Chondrocyte (in vitro differentiated cells): ENCODE data around the gene PXN. TPM values are rescaled to one million over a fixed set of nuclear protein-coding genes. Genes with fewer than 3 reads are reported as not detected.
"Not testable (repeated sequence)": the region's sequence is repeated elsewhere in the genome, so short reads cannot be mapped to it uniquely, and the experiment has no call there.

Experiments used
- DNase-seq: peaks from one replicate; pipeline ENCODE4 v3.0.0; 2021; ENCODE audit warnings: mixed read lengths, low spot score
- H3K27ac Mint-ChIP-seq: one replicate; pipeline ENCODE4 v1.8.0; 2021; ENCODE audit warnings: mild to moderate bottlenecking, moderate library complexity, mixed read lengths; ENCODE audit not compliant: unreplicated experiment
- H3K27me3 Mint-ChIP-seq: 2 replicates; pipeline ENCODE4 v1.8.0; 2021; ENCODE audit warnings: low read depth, mixed read lengths
- H3K36me3 Mint-ChIP-seq: 2 replicates; pipeline ENCODE4 v1.8.0; 2021; ENCODE audit warnings: low read depth, mixed read lengths
- H3K4me1 Mint-ChIP-seq: 2 replicates; pipeline ENCODE4 v1.8.0; 2021; ENCODE audit warnings: low read depth, mild to moderate bottlenecking, mixed read lengths
- H3K4me3 Mint-ChIP-seq: one replicate; pipeline ENCODE4 v1.8.0; 2021; ENCODE audit warnings: mild to moderate bottlenecking, moderate library complexity, mixed read lengths; ENCODE audit not compliant: unreplicated experiment
- H3K9me3 Mint-ChIP-seq: 2 replicates; pipeline ENCODE4 v1.8.0; 2021; ENCODE audit warnings: low read depth, mixed read lengths
- CTCF ChIP-seq: fragments of 200-600 bp; sonication (generic); IDR thresholded peaks from 2 replicates; pipeline ENCODE4 v1.5.0; 2021; ENCODE audit warnings: antibody characterized with exemption, mild to moderate bottlenecking, moderate library complexity
- total RNA-seq: library from RNA; stranded (reverse); gene quantifications from 3 replicates; pipeline ENCODE4 v1.2.1, GENCODE V29; 2021

The PXN gene
- total RNA-seq, 1 donor from 2014 or later, result 70.5 TPM

GRCh38 chr12:120257041-120257821 lies 8.3 kb downstream of the PXN start:
- Mint-ChIP-seq H3K4me1 (peaks cover 71% of the 10 kb centered on the region), H3K27me3 (no peaks in the 10 kb centered on the region)

GRCh38 chr12:120254809-120255208 lies 10.7 kb downstream of the PXN start:
- H3K4me1 Mint-ChIP-seq, result peaks cover 67% of the 10 kb centered on the region
- H3K36me3 Mint-ChIP-seq, result peaks cover 7% of the 10 kb centered on the region
- no peak overlapping the region for H3K4me3 Mint-ChIP-seq
- peak overlapping the region; percentile 49 for H3K27ac Mint-ChIP-seq
- no peaks in the 10 kb centered on the region for H3K27me3 Mint-ChIP-seq
- no peaks in the 10 kb centered on the region for H3K9me3 Mint-ChIP-seq
- no peak for TF ChIP-seq CTCF
- DNase-seq, result no peak

More at GRCh38 chr12:120257041-120257821, 8.3 kb downstream of the PXN start:
- Mint-ChIP-seq H3K9me3 (no peaks in the 10 kb centered on the region), H3K27ac (peak overlapping the region; percentile 93), H3K36me3 (peaks cover 5% of the 10 kb centered on the region), H3K4me3 (peak overlapping the region; percentile 23)
- no peak for DNase-seq
- peak; percentile 48 for TF ChIP-seq CTCF

GRCh38 chr12:120253313-120253712 lies 12.2 kb downstream of the PXN start:
- H3K27me3 Mint-ChIP-seq, H3K36me3 Mint-ChIP-seq, DNase-seq, H3K9me3 Mint-ChIP-seq, H3K4me3 Mint-ChIP-seq: not testable (repeated sequence)
- Mint-ChIP-seq H3K4me1 (peaks cover 69% of the 10 kb centered on the region), H3K27ac (peak overlapping the region; percentile 32)

GRCh38 chr12:120252071-120252906 lies 13.2 kb downstream of the PXN start:
- no peak for TF ChIP-seq CTCF
- H3K27ac Mint-ChIP-seq, result peak overlapping the region; percentile 3
- no peak overlapping the region for H3K4me3 Mint-ChIP-seq
- peaks cover 7% of the 10 kb centered on the region for H3K36me3 Mint-ChIP-seq
- no peaks in the 10 kb centered on the region for H3K27me3 Mint-ChIP-seq
- no peaks in the 10 kb centered on the region for H3K9me3 Mint-ChIP-seq
- H3K4me1 Mint-ChIP-seq, result peaks cover 69% of the 10 kb centered on the region
- DNase-seq, result no peak

GRCh38 chr12:120251364-120252070 lies 14.0 kb downstream of the PXN start:
- H3K4me3 Mint-ChIP-seq, DNase-seq, H3K9me3 Mint-ChIP-seq, H3K27ac Mint-ChIP-seq, H3K27me3 Mint-ChIP-seq, H3K36me3 Mint-ChIP-seq: not testable (repeated sequence)
- H3K4me1 Mint-ChIP-seq, result peaks cover 69% of the 10 kb centered on the region
